Measurements from ENCODE around the gene HSDL1. TPM values are rescaled to one million over a fixed set of nuclear protein-coding genes. Genes with fewer than 3 reads are reported as not detected.
"Not testable (repeated sequence)": the region's sequence is repeated elsewhere in the genome, so short reads cannot be mapped to it uniquely, and the experiment has no call there.

The HSDL1 gene
- total RNA-seq, 4 donors from 2014 or later = 20.2 to 26.8 (median 22.6) TPM

DNA sequence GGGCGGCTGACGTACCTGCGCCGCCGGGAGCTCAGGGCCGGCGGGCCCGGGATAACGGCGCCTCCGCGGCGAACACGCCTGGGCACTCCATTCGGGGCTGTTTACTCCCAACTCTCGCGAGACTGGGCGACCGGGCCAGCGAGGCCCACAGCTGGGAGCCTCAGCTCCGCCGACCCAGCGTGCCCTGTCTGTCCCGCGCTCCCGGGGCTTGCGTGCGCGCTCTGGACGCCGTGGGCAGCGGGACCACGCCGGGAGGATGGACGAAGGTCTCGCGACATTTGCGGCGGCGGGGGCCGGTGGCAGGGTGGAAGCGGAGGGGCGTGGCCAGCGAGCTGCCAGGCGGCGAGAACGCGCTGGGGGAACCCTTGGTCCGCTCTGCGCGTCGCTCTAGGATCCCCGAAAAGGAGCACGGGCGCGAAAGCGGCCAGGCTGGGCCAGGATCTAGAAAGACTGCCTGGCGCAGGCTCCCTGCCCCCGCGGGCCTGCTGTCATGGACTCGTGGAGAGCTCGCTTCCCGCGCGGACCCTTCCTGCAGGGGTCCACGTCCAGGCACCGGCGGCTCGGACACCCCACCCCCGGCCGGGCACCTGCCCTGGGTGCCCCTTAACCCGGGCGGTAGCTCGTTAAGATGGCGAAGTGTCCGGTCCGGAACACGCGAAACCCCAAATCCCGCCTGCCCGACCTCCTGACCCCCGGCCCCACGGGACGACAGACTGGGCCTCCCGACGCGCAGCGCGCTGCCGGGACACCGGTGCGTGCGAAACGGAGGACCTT is 28.1 kb downstream of the HSDL1 start, which contains the start of gene MBTPS1:
Gene MBTPS1, minus strand, starts transcription at position 223 of the 774 bp plus-strand sequence. CDS start 15,159 bp downstream, outside the sequence.
- H3K27me3 ChIP-seq = no peaks in the 10 kb centered on the region
- ATAC-seq (peak; percentile 93), DNase-seq (peak; percentile 96 to 97)
- H3K4me3 ChIP-seq = peak within 1 kb of the TSS; percentile 90 to 99 (median 96)
- H3K9me3 ChIP-seq = no peaks in the 10 kb centered on the region
- peak; percentile 86 to 88 for TF ChIP-seq POLR2A (IDR thresholded peaks at IDR 0.05)
- TF ChIP-seq, protein P1, sequence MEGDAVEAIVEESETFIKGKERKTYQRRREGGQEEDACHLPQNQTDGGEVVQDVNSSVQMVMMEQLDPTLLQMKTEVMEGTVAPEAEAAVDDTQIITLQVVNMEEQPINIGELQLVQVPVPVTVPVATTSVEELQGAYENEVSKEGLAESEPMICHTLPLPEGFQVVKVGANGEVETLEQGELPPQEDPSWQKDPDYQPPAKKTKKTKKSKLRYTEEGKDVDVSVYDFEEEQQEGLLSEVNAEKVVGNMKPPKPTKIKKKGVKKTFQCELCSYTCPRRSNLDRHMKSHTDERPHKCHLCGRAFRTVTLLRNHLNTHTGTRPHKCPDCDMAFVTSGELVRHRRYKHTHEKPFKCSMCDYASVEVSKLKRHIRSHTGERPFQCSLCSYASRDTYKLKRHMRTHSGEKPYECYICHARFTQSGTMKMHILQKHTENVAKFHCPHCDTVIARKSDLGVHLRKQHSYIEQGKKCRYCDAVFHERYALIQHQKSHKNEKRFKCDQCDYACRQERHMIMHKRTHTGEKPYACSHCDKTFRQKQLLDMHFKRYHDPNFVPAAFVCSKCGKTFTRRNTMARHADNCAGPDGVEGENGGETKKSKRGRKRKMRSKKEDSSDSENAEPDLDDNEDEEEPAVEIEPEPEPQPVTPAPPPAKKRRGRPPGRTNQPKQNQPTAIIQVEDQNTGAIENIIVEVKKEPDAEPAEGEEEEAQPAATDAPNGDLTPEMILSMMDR (IDR thresholded peaks at IDR 0.05 in 4 of 5, conservative IDR thresholded peaks at IDR 0.05 in 1 of 5) = peak in 2 of 5 experiments; percentile 69 to 74
- H3K36me3 ChIP-seq = no peaks in the 10 kb centered on the region
- intact Hi-C loops (cut with DNase I; ENCODE audit: low total_unique reads) = loop anchor here (1.0 to 2.0 kb wide), 4 partner anchors 20 to 291 kb away; partner anchors contain the start of genes DNAAF1, HSDL1 and TAF1C
- peak within 1 kb of the TSS; percentile 90 to 94 (median 92) for H3K27ac ChIP-seq
- in situ Hi-C loops (cut with MboI; ENCODE audit: low sequenced_read_pairs in 4 of 4) = no loop called here
- peaks cover 28 to 38% of the 10 kb centered on the region in 2 donors for H3K4me1 ChIP-seq

DNA sequence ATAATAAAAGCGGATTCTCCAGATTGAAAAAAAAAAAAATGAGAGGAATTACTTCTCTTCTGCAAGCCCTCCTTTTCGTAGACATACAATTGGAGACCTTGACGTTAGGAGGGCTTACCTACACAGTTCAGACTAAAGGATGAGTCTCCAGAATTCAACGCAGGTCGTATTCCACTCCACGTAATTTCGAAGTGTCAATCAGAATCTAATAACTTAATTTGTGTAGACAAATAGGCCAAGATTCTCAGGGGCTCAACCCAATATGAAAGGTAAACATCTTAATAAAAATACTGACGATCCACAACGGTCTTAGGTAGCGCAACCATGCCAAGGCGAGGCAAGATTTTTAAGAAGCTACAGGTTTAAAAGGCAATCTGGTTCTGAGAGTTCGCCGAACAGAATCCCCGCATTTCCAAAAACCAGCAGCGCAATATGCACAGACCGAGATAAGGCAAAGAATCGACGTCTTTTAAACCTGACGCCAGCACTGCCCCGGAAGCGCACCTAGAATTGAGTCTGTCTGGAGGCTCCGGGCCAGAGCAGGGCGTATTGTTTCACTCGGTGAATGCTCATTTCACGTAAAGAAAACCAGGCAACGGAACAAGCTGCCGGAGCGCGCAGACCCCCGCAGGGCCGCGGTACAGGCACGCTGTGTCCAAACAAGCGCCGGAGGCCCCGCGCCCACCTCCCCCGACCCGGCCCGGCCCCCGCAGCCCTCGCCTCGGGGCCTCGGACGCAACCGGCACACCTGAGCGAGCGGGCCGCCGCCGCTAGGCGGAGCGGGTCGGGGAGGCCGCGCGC is 28.9 kb downstream of the HSDL1 start:
- peaks cover 36 to 39% of the 10 kb centered on the region in 2 donors for H3K4me1 ChIP-seq
- H3K9me3 ChIP-seq = no peaks in the 10 kb centered on the region

DNA sequence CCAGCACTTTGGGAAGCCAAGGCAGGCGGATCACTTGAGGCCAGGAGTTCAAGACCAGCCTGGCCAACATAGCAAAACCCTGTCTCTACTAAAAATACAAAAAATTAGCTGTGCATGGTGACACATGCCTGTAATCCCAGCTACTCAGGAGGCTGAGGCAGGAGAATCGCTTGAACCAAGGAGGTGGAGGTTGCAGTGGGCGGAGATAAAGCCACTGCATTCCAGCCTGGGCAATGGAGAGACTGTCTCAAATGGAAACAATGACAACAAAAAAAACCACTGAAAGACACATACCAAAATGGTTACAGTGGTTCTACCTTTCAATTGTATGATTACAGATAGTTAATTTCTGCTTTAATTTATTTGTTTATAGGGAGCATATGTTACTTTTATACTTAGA is 33.0 kb downstream of the HSDL1 start:
- H3K9me3 ChIP-seq; H3K27me3 ChIP-seq; H3K4me3 ChIP-seq; DNase-seq; in situ Hi-C loops (cut with MboI; ENCODE audit: low sequenced_read_pairs in 4 of 4); intact Hi-C loops (cut with DNase I; ENCODE audit: low total_unique reads); H3K36me3 ChIP-seq; ATAC-seq: not testable (repeated sequence)
- Histone ChIP-seq H3K27ac (peak overlapping the region in 3 of 4 donors; percentile 22 to 86 (median 72)), H3K4me1 (peaks cover 59 to 64% of the 10 kb centered on the region in 2 donors)

More for the DNA sequence above, 28.9 kb downstream of the HSDL1 start:
- Histone ChIP-seq H3K36me3 (no peaks in the 10 kb centered on the region), H3K27ac (peak overlapping the region; percentile 90 to 94 (median 92)), H3K4me3 (peak overlapping the region; percentile 90 to 99 (median 96)), H3K27me3 (no peaks in the 10 kb centered on the region)
- peak; percentile 57 to 71 for ATAC-seq
- TF ChIP-seq POLR2A (IDR thresholded peaks at IDR 0.05) = no peak
- TF ChIP-seq, protein P1 (IDR thresholded peaks at IDR 0.05 in 4 of 5, conservative IDR thresholded peaks at IDR 0.05 in 1 of 5) = peak in 2 of 5 experiments; percentile 17 to 48
- in situ Hi-C loops (cut with MboI; ENCODE audit: low sequenced_read_pairs in 4 of 4) (no loop called here), intact Hi-C loops (cut with DNase I; ENCODE audit: low total_unique reads) (loop anchor here (1.0 to 2.0 kb wide), 2 partner anchors 21 to 71 kb away; partner anchors contain the start of gene TAF1C)
- peak; percentile 22 to 37 for DNase-seq

DNA sequence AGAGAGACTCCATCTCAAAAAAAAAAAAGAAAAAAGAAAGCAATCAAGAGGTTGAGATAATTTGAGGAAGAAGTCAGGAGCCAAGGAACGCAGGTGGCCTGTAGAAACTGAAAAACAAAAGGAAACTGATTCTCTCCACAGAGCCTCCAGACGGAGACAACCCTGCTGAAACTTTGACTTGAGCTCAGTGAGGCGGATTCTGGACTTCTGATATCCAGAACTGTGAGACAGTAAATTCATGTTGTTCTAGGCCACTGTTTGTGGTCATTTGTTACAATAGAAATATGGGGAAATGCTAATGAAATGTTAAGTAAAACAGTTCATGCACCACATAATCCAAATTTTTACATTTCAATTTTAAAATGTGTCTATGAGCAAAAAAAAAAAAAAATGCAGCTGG is 33.5 kb downstream of the HSDL1 start:
- Histone ChIP-seq H3K27me3 (no peaks in the 10 kb centered on the region), H3K36me3 (no peaks in the 10 kb centered on the region), H3K27ac (peak overlapping the region; percentile 72 to 86 (median 79)), H3K9me3 (no peaks in the 10 kb centered on the region), H3K4me3 (no peak overlapping the region), H3K4me1 (peaks cover 59 to 68% of the 10 kb centered on the region in 2 donors)
- no peak for DNase-seq
- in situ Hi-C loops (cut with MboI; ENCODE audit: low sequenced_read_pairs in 4 of 4) = no loop called here
- TF ChIP-seq POLR2A (IDR thresholded peaks at IDR 0.05) = no peak
- TF ChIP-seq, protein P1 (IDR thresholded peaks at IDR 0.05 in 4 of 5, conservative IDR thresholded peaks at IDR 0.05 in 1 of 5) = no peak
- intact Hi-C loops (cut with DNase I; ENCODE audit: low total_unique reads) = no loop called here
- no peak for ATAC-seq
